22Rv1 (cell line): Measurements from ENCODE around the gene DCHS1.

ENCODE experiments used
- CTCF ChIP-seq: fragments of 450-650 bp; IDR thresholded peaks from 2 replicates; pipeline ENCODE4 v1.5.1; 2017; ENCODE audit warnings: mild to moderate bottlenecking
- ZFX ChIP-seq: fragments of 450-650 bp; IDR thresholded peaks from 2 replicates; pipeline ENCODE4 v1.6.1; 2017; ENCODE audit warnings: antibody characterized with exemption, borderline replicate concordance

GRCh38 chr11:6583584-6583983, 72.0 kb downstream of the DCHS1 start:
- TF ChIP-seq CTCF (no peak), ZFX (no peak)
